ENCODE measurements around the gene RNF166. TPM values are rescaled to one million over a fixed set of nuclear protein-coding genes. Genes with fewer than 3 reads are reported as not detected.
"Not testable (repeated sequence)": the region's sequence is repeated elsewhere in the genome, so short reads cannot be mapped to it uniquely, and the experiment has no call there.

The RNF166 gene
- polyA plus RNA-seq, 6 donors from 2014 or later = 28.0 to 42.5 (median 33.0) TPM

DNA sequence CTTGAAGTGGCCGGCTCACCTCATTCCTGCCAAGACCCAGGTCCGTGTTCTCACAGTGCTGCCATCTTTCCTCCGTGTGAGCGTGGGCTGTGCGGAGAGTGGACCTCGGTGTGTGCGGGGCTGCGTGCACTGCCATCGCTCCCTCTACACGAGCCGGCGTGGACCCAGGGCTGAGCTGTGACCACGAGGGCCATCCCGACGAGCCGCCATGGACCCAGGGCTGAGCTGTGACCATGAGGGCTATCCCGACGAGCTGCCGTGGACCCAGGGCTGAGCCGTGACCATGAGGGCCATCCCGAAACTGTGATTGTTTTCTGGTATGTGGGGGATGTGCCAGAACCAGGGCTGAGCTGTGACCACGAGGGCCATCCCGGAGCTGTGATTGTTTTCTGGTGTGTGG lies 34.4 kb downstream of the RNF166 start:
- Mint-ChIP-seq H3K27me3 (no peaks in the 10 kb centered on the region), H3K4me1 (peaks cover 2 to 6% (median 3%) of the 10 kb centered on the region in 3 donors), H3K36me3 (no peaks in the 10 kb centered on the region), H3K4me3 (no peak overlapping the region), H3K9me3 (no peaks in the 10 kb centered on the region), H3K27ac (no peak overlapping the region)
- ATAC-seq (ENCODE audit: low read depth in 2 of 2) (no peak), DNase-seq (no peak)

DNA sequence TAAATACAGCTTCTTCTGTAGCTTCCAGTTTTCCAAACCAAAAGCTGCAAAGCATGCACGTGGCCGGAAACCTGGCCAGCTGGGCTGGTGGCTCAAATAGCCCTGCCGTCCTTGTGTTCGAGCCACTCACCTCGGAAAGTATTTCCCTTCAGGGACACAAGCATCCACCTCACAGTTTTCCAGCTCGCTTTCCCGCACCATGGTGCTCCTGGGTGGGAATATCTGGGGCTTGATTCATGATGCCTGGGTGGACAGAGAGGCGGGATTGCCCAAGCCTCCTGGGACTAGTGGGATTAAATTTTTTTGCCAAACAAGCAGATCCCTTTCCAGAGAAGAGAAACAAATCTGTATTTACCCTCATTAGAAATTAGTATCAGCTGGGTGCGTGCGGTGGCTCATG lies 36.2 kb downstream of the RNF166 start:
- peaks cover 4 to 9% (median 6%) of the 10 kb centered on the region in 3 donors for H3K4me1 Mint-ChIP-seq
- H3K36me3 Mint-ChIP-seq = no peaks in the 10 kb centered on the region
- H3K27ac Mint-ChIP-seq = no peak overlapping the region
- H3K9me3 Mint-ChIP-seq = no peaks in the 10 kb centered on the region
- no peaks in the 10 kb centered on the region for H3K27me3 Mint-ChIP-seq
- ATAC-seq (ENCODE audit: low read depth in 2 of 2) (no peak), DNase-seq (no peak)
- no peak overlapping the region for H3K4me3 Mint-ChIP-seq

- ATAC-seq (ENCODE audit: low read depth in 2 of 2); H3K9me3 Mint-ChIP-seq; H3K4me3 Mint-ChIP-seq; DNase-seq; H3K27me3 Mint-ChIP-seq; H3K36me3 Mint-ChIP-seq; H3K27ac Mint-ChIP-seq: not testable (repeated sequence)
- peaks cover 4 to 12% (median 6%) of the 10 kb centered on the region in 3 donors for H3K4me1 Mint-ChIP-seq
Measured at GRCh38 chr16:88669493-88669892, 36.7 kb downstream of the RNF166 start.

GRCh38 chr16:88667461-88667860 lies 38.7 kb downstream of the RNF166 start:
- Mint-ChIP-seq H3K4me1 (peaks cover 12 to 18% (median 14%) of the 10 kb centered on the region in 3 donors), H3K9me3 (no peaks in the 10 kb centered on the region), H3K27ac (no peak overlapping the region), H3K36me3 (no peaks in the 10 kb centered on the region), H3K4me3 (no peak overlapping the region), H3K27me3 (no peaks in the 10 kb centered on the region)
- DNase-seq = no peak
- no peak for ATAC-seq (ENCODE audit: low read depth in 2 of 2)

- H3K4me3 Mint-ChIP-seq = peak overlapping the region in 2 of 8 donors; percentile 56 to 77
- no peaks in the 10 kb centered on the region for H3K9me3 Mint-ChIP-seq
- no peaks in the 10 kb centered on the region for H3K27me3 Mint-ChIP-seq
- no peak for DNase-seq
- no peak for ATAC-seq (ENCODE audit: low read depth in 2 of 2)
- no peak overlapping the region for H3K27ac Mint-ChIP-seq
- H3K4me1 Mint-ChIP-seq = peaks cover 22 to 32% (median 30%) of the 10 kb centered on the region in 3 donors
- H3K36me3 Mint-ChIP-seq = no peaks in the 10 kb centered on the region
Measured at GRCh38 chr16:88665570-88665969, 40.6 kb downstream of the RNF166 start.

- H3K36me3 Mint-ChIP-seq = no peaks in the 10 kb centered on the region
- DNase-seq = no peak
- peak overlapping the region in 3 of 6 donors; percentile 11 to 61 (median 36) for H3K27ac Mint-ChIP-seq
- no peaks in the 10 kb centered on the region for H3K9me3 Mint-ChIP-seq
- ATAC-seq (ENCODE audit: low read depth in 2 of 2) = no peak
- no peaks in the 10 kb centered on the region for H3K27me3 Mint-ChIP-seq
- H3K4me1 Mint-ChIP-seq = peaks cover 22 to 35% (median 33%) of the 10 kb centered on the region in 3 donors
- H3K4me3 Mint-ChIP-seq = peak overlapping the region; percentile 0 to 80 (median 46)
Measured at GRCh38 chr16:88665148-88665547, 41.1 kb downstream of the RNF166 start.

- DNase-seq (peak; percentile 96), ATAC-seq (ENCODE audit: low read depth in 2 of 2) (peak; percentile 97 to 98)
- H3K9me3 Mint-ChIP-seq = no peaks in the 10 kb centered on the region
- no peaks in the 10 kb centered on the region for H3K36me3 Mint-ChIP-seq
- peaks cover 22 to 36% (median 35%) of the 10 kb centered on the region in 3 donors for H3K4me1 Mint-ChIP-seq
- H3K4me3 Mint-ChIP-seq = peak within 1 kb of the TSS; percentile 92 to 96 (median 95)
- no peaks in the 10 kb centered on the region for H3K27me3 Mint-ChIP-seq
- peak within 1 kb of the TSS; percentile 94 to 98 (median 96) for H3K27ac Mint-ChIP-seq
Measured at GRCh38 chr16:88662843-88663606, 43.2 kb downstream of the RNF166 start, which contains the start of gene MVD. Gene MVD (minus strand): TSS chr16:88663091. CDS start chr16:88663080, 11 bp downstream.

DNA sequence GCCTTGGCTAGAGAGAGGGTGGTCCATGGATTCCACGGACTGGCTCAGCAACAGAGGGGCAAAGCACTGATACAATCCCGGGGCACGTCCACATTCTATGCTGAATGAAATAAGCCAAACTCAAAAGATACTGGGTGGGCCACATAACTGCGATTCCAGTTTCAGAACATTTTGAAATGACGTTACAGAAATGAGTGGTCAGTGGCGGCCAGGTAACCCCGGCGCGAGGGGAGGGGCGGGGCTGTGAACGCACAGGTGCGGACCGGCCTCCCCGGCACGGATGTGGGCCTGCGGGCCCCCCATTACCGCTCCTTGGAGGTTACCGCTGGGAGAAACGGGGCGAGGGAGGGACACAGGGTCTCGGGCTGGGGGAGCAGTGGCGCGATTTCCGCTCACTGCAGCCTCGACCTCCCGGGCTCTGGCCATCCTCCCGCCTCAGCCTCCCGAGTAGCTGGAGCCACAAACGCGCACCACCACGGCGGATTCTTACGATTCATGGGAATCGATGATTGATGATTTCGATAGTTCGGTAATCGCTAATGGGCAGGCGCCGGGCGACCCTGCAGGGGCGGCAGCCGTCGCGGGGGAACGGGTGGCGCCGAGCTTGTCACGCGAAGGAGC lies 43.9 kb downstream of the RNF166 start:
- ATAC-seq (ENCODE audit: low read depth in 2 of 2) = peak in 1 of 2 donors; percentile 0
- Mint-ChIP-seq H3K4me3 (peak overlapping the region; percentile 89 to 96 (median 92)), H3K27ac (peak overlapping the region; percentile 82 to 96 (median 94)), H3K36me3 (no peaks in the 10 kb centered on the region), H3K9me3 (no peaks in the 10 kb centered on the region), H3K27me3 (no peaks in the 10 kb centered on the region), H3K4me1 (peaks cover 22 to 35% (median 33%) of the 10 kb centered on the region in 3 donors)
- no peak for DNase-seq

- DNase-seq (no peak), ATAC-seq (ENCODE audit: low read depth in 2 of 2) (no peak)
- H3K27ac Mint-ChIP-seq = peak overlapping the region in 5 of 6 donors; percentile 4 to 95 (median 80)
- peaks cover 22 to 35% (median 30%) of the 10 kb centered on the region in 3 donors for H3K4me1 Mint-ChIP-seq
- H3K9me3 Mint-ChIP-seq = no peaks in the 10 kb centered on the region
- no peaks in the 10 kb centered on the region for H3K27me3 Mint-ChIP-seq
- no peaks in the 10 kb centered on the region for H3K36me3 Mint-ChIP-seq
- H3K4me3 Mint-ChIP-seq = peak overlapping the region; percentile 0 to 96 (median 73)
Measured at GRCh38 chr16:88661468-88661867, 44.7 kb downstream of the RNF166 start.

DNA sequence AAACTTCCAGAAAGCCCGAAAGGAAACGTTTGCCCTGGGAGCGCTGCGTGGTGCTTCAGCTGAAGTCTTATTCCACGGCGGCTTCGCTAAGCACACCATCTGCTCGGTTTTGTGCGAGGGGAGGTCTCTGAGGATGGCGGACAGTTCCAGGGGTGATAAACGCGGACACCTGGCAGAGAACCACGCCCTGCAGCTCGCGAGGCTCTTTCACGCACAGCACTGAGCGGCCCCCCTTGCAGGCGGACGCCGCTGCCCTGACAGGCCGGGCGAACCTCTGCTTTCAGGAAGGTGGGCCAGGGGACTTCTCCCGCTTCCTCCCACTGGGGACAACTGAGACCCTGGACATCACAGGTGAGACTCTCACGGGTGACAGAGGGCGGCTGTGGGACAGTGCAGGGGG lies 47.0 kb downstream of the RNF166 start:
- no peak for DNase-seq
- no peak for ATAC-seq (ENCODE audit: low read depth in 2 of 2)
- Mint-ChIP-seq H3K4me1 (peaks cover 17 to 36% (median 20%) of the 10 kb centered on the region in 3 donors), H3K36me3 (no peaks in the 10 kb centered on the region), H3K9me3 (no peaks in the 10 kb centered on the region), H3K27me3 (no peaks in the 10 kb centered on the region), H3K4me3 (no peak overlapping the region), H3K27ac (peak overlapping the region in 1 of 6 donors; percentile 66)

GRCh38 chr16:88658714-88659113 lies 47.5 kb downstream of the RNF166 start:
- Mint-ChIP-seq H3K36me3 (no peaks in the 10 kb centered on the region), H3K9me3 (no peaks in the 10 kb centered on the region), H3K4me1 (peaks cover 14 to 36% (median 17%) of the 10 kb centered on the region in 3 donors), H3K27me3 (no peaks in the 10 kb centered on the region), H3K27ac (no peak overlapping the region), H3K4me3 (peak overlapping the region in 1 of 8 donors; percentile 66)
- ATAC-seq (ENCODE audit: low read depth in 2 of 2) (no peak), DNase-seq (no peak)

DNA sequence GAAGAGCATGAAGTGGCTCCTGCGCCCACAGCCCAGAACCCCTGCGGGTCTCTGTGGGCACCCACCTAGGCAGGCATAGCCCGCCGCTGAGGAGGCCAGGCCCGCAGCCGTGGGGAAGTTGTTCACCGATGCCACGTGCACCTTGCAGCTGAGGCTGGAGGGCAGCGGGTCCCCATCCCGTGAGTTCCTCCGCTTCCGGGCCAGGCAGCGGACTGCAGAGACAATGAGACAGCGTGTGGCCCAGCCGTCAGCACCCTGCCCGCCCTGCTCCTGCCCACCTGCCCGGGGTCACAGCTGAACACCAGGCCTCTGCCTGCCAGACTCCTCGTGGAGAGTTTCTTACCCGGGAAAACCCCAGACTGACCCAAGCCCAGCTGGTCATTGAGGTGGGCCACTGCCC lies 48.8 kb downstream of the RNF166 start:
- Mint-ChIP-seq H3K36me3 (no peaks in the 10 kb centered on the region), H3K27ac (no peak overlapping the region), H3K27me3 (no peaks in the 10 kb centered on the region), H3K9me3 (no peaks in the 10 kb centered on the region), H3K4me1 (peaks cover 9 to 35% (median 24%) of the 10 kb centered on the region in 3 donors), H3K4me3 (no peak overlapping the region)
- ATAC-seq (ENCODE audit: low read depth in 2 of 2) = no peak
- no peak for DNase-seq

GRCh38 chr16:88656291-88656980 lies 49.8 kb downstream of the RNF166 start:
- H3K36me3 Mint-ChIP-seq = no peaks in the 10 kb centered on the region
- H3K4me3 Mint-ChIP-seq = no peak overlapping the region
- peaks cover 6 to 36% (median 22%) of the 10 kb centered on the region in 3 donors for H3K4me1 Mint-ChIP-seq
- DNase-seq (no peak), ATAC-seq (ENCODE audit: low read depth in 2 of 2) (no peak)
- H3K27me3 Mint-ChIP-seq = no peaks in the 10 kb centered on the region
- no peak overlapping the region for H3K27ac Mint-ChIP-seq
- H3K9me3 Mint-ChIP-seq = no peaks in the 10 kb centered on the region

Measured in naive B cell (primary cell).